ENCODE data around the gene GABRE.

Gene GABRE

GRCh38 chrX:151974336-151975227, at the start of gene GABRE:
Gene GABRE, minus strand, starts transcription at chrX:151974676. Its CDS starts 51 bp downstream, at chrX:151974625.
- peak; percentile 40 for DNase-seq (ENCODE audit: low read depth)

- DNase-seq (ENCODE audit: low read depth): no peak
Observed at GRCh38 chrX:152020888-152021287, 46.4 kb upstream of the GABRE start.

GRCh38 chrX:151999813-152000212, 25.3 kb upstream of the GABRE start:
- no peak for DNase-seq (ENCODE audit: low read depth)

GRCh38 chrX:151997539-151997938, 23.1 kb upstream of the GABRE start:
- no peak for DNase-seq (ENCODE audit: low read depth)

GRCh38 chrX:151996347-151996746, 21.9 kb upstream of the GABRE start:
- no peak for DNase-seq (ENCODE audit: low read depth)

GRCh38 chrX:151994476-151994875, 20.0 kb upstream of the GABRE start:
- no peak for DNase-seq (ENCODE audit: low read depth)

- DNase-seq (ENCODE audit: low read depth): no peak
Observed at GRCh38 chrX:151988706-151989299, 14.3 kb upstream of the GABRE start.

- DNase-seq (ENCODE audit: low read depth): peak; percentile 31
Observed at GRCh38 chrX:151987108-151987507, 12.6 kb upstream of the GABRE start.

GRCh38 chrX:151985955-151986354, 11.5 kb upstream of the GABRE start:
- DNase-seq (ENCODE audit: low read depth): peak; percentile 63

- no peak for DNase-seq (ENCODE audit: low read depth)
Observed at GRCh38 chrX:151985531-151985930, 11.1 kb upstream of the GABRE start.

GRCh38 chrX:151984902-151985301, 10.4 kb upstream of the GABRE start:
- DNase-seq (ENCODE audit: low read depth): peak; percentile 28

GRCh38 chrX:151984328-151984727, 9.9 kb upstream of the GABRE start:
- peak; percentile 94 for DNase-seq (ENCODE audit: low read depth)

- no peak for DNase-seq (ENCODE audit: low read depth)
Observed at GRCh38 chrX:151983186-151983585, 8.7 kb upstream of the GABRE start.

- DNase-seq (ENCODE audit: low read depth): peak; percentile 82
Observed at GRCh38 chrX:151982222-151982621, 7.7 kb upstream of the GABRE start.

- DNase-seq (ENCODE audit: low read depth): peak; percentile 64
Observed at GRCh38 chrX:151981129-151981528, 6.7 kb upstream of the GABRE start.

- DNase-seq (ENCODE audit: low read depth): no peak
Observed at GRCh38 chrX:151977923-151978322, 3.4 kb upstream of the GABRE start.

- no peak for DNase-seq (ENCODE audit: low read depth)
Observed at GRCh38 chrX:151977009-151977408, 2.5 kb upstream of the GABRE start.

GRCh38 chrX:151975736-151976275, 1.3 kb upstream of the GABRE start:
- DNase-seq (ENCODE audit: low read depth): no peak

GRCh38 chrX:151975228-151975593, 735 bp upstream of the GABRE start:
- DNase-seq (ENCODE audit: low read depth): no peak

GRCh38 chrX:151973851-151974335, 583 bp downstream of the GABRE start:
- DNase-seq (ENCODE audit: low read depth): no peak

- DNase-seq (ENCODE audit: low read depth): peak; percentile 22
Observed at GRCh38 chrX:151973060-151973661, 1.3 kb downstream of the GABRE start.

GRCh38 chrX:151970661-151971060, 3.8 kb downstream of the GABRE start:
- peak; percentile 89 for DNase-seq (ENCODE audit: low read depth)

GRCh38 chrX:151970027-151970426, 4.4 kb downstream of the GABRE start:
- no peak for DNase-seq (ENCODE audit: low read depth)

Measured in iris pigment epithelial cell (primary cell).